ENCODE results near the gene SLAMF8.

DNA sequence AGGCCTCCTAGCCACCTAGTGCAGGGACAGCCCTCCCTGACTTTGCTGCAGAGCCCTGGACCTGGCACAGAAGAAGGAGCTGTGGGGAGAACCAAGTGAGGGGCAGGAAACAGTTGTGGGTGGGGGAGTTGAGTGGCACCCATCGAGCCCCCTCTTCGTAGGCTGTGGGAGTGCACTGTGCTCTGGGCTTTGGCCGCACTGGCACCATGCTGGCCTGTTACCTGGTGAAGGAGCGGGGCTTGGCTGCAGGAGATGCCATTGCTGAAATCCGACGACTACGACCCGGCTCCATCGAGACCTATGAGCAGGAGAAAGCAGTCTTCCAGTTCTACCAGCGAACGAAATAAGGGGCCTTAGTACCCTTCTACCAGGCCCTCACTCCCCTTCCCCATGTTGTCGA lies 44.7 kb upstream of the SLAMF8 start:
- no peak for TF ChIP-seq EZH2 (IDR thresholded peaks at IDR 0.05; ENCODE audit: borderline replicate concordance, low read length)
- TF ChIP-seq CTCF (conservative IDR thresholded peaks at IDR 0.05 in 1 of 2, IDR thresholded peaks at IDR 0.05 in 1 of 2; ENCODE audit: extremely low read depth in 1 of 2, insufficient read depth in 1 of 2, low read depth in 1 of 2, low read length in 2 of 2): no peak

Measured in mammary epithelial cell (primary cell).